ENCODE measurements around the gene PNLIP. TPM values are rescaled to one million over a fixed set of nuclear protein-coding genes. Genes with fewer than 3 reads are reported as not detected.

The PNLIP gene
- polyA plus RNA-seq, 1 of the 3 experiments (the other 2 are of a cell fraction) = not detected

DNA sequence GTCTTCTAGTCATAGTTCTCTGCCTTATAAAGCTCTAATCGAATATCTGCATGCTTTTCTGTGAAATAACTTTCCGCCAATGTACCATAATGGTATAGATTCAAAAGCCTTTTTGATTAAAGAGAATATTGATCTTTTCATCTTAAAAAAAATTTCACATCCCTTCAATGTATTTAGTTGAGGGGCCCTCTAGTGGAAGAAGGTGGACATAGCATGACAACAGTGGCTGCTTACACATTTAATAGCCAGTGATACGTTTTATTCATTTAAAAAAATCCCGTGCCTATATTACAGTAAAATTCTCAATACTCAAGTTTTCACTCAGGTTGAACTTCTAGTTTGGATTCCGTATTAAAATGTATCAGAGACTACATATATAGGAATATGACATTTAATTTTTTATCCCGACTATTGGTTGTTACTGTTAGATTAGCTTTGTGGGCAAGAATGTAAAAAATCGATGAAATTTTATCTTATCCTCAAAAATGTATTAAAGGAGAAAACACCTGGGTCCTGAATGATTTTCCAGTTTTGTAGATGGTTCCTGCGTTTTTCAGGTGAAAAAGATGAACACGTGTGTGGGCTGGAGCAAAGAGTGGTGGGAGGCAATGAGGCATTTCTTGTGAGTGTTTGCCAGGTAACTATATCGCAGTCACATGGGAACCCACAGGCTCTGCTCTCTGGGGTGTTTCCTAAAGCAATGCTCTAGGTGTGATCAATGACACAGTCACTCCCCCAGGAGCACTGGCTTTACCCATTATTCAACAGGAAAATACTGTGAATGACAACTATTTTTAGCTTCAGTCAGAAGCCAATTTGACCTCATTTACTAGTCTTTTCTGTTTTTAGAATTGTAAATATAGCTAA is 24.1 kb upstream of the PNLIP start:
- H4K20me1 ChIP-seq (ENCODE audit: insufficient read depth) = no peaks in the 10 kb centered on the region
- no peaks in the 10 kb centered on the region for H3K9me2 ChIP-seq
- H2AFZ ChIP-seq (ENCODE audit: low read depth) = no peak overlapping the region
- H3K27ac ChIP-seq (ENCODE audit: low read depth in 2 of 2, low read length in 1 of 2) = no peak overlapping the region
- ChIA-PET POLR2A (no interaction called here), CTCF (interaction anchor here (0.7 to 2.3 kb wide), 21 partner anchors 8 to 275 kb away, joined by 3 to 13 read pairs (median 4); partner anchors contain the start of gene PNLIP)
- H3K4me2 ChIP-seq = no peak overlapping the region
- TF ChIP-seq, protein P1, sequence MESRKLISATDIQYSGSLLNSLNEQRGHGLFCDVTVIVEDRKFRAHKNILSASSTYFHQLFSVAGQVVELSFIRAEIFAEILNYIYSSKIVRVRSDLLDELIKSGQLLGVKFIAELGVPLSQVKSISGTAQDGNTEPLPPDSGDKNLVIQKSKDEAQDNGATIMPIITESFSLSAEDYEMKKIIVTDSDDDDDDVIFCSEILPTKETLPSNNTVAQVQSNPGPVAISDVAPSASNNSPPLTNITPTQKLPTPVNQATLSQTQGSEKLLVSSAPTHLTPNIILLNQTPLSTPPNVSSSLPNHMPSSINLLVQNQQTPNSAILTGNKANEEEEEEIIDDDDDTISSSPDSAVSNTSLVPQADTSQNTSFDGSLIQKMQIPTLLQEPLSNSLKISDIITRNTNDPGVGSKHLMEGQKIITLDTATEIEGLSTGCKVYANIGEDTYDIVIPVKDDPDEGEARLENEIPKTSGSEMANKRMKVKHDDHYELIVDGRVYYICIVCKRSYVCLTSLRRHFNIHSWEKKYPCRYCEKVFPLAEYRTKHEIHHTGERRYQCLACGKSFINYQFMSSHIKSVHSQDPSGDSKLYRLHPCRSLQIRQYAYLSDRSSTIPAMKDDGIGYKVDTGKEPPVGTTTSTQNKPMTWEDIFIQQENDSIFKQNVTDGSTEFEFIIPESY (IDR thresholded peaks at IDR 0.05; ENCODE audit: borderline replicate concordance, low read depth) = no peak
- TF ChIP-seq RAD21 (IDR thresholded peaks at IDR 0.05; ENCODE audit: low read length) = peak; percentile 49; the same call in 1 of the 2 replicates
- TF ChIP-seq, protein P2, sequence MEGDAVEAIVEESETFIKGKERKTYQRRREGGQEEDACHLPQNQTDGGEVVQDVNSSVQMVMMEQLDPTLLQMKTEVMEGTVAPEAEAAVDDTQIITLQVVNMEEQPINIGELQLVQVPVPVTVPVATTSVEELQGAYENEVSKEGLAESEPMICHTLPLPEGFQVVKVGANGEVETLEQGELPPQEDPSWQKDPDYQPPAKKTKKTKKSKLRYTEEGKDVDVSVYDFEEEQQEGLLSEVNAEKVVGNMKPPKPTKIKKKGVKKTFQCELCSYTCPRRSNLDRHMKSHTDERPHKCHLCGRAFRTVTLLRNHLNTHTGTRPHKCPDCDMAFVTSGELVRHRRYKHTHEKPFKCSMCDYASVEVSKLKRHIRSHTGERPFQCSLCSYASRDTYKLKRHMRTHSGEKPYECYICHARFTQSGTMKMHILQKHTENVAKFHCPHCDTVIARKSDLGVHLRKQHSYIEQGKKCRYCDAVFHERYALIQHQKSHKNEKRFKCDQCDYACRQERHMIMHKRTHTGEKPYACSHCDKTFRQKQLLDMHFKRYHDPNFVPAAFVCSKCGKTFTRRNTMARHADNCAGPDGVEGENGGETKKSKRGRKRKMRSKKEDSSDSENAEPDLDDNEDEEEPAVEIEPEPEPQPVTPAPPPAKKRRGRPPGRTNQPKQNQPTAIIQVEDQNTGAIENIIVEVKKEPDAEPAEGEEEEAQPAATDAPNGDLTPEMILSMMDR (IDR thresholded peaks at IDR 0.05) = peak; percentile 95
- 24% methylated on average over 10 of the region's 10 CpGs for WGBS (ENCODE audit: low lambda C conversion rate)
- H3K79me2 ChIP-seq (ENCODE audit: insufficient read depth) = no peaks in the 10 kb centered on the region
- H3K9ac ChIP-seq = no peak overlapping the region
- no peaks in the 10 kb centered on the region for H3K9me3 ChIP-seq
- H3K4me3 ChIP-seq (ENCODE audit: low read depth in 2 of 2, low read length in 1 of 2) = no peak overlapping the region; a peak in 1 of 4 replicates
- no peaks in the 10 kb centered on the region for H3K27me3 ChIP-seq (ENCODE audit: insufficient read depth)
- peak; percentile 66 for DNase-seq
- no peaks in the 10 kb centered on the region for H3K4me1 ChIP-seq (ENCODE audit: control insufficient read depth in 1 of 2, insufficient read depth in 2 of 2, low read depth in 1 of 2, low read length in 1 of 2)
- H3K36me3 ChIP-seq (replicated peaks in 1 of 2; ENCODE audit: control insufficient read depth in 1 of 2, insufficient read depth in 2 of 2, low read length in 1 of 2) = no peaks in the 10 kb centered on the region
- no peaks in the 10 kb centered on the region for H3F3A ChIP-seq (replicated peaks; ENCODE audit: insufficient read depth)

DNA sequence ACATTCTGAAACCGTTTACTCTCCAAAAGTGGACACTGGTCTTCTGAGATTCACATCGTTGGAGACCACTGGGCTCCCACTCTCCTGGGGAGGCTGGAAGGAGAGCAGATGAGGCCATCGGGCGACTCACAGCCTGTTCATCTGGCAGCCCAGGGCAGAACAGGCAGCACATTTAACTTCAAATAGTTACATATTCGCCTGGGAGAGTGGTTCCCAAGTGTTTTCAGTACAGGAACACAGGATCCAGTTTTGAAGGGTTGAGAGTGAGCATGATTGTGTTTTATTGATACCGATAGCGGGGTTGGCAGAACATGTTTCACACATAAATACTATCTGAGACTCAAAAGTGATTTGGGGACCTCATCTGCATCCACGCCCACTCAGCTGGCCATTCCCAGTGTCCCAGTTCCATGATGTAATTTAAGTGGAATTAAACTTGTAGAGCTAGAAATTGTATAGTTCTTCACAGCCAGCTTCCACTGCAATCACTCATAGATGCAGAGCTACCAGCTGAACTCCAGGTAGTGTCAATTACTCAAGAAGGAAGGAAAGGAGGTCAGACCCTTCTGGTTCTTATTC is 22.8 kb upstream of the PNLIP start:
- Histone ChIP-seq H4K20me1 (ENCODE audit: insufficient read depth) (no peaks in the 10 kb centered on the region), H3K79me2 (ENCODE audit: insufficient read depth) (no peaks in the 10 kb centered on the region), H3K9me3 (no peaks in the 10 kb centered on the region), H3K4me3 (ENCODE audit: low read depth in 2 of 2, low read length in 1 of 2) (no peak overlapping the region), H2AFZ (ENCODE audit: low read depth) (no peak overlapping the region), H3F3A (replicated peaks; ENCODE audit: insufficient read depth) (no peaks in the 10 kb centered on the region), H3K4me1 (ENCODE audit: control insufficient read depth in 1 of 2, insufficient read depth in 2 of 2, low read depth in 1 of 2, low read length in 1 of 2) (no peaks in the 10 kb centered on the region), H3K27ac (ENCODE audit: low read depth in 2 of 2, low read length in 1 of 2) (no peak overlapping the region), H3K9me2 (no peaks in the 10 kb centered on the region), H3K27me3 (ENCODE audit: insufficient read depth) (no peaks in the 10 kb centered on the region), H3K36me3 (replicated peaks in 1 of 2; ENCODE audit: control insufficient read depth in 1 of 2, insufficient read depth in 2 of 2, low read length in 1 of 2) (no peaks in the 10 kb centered on the region), H3K4me2 (no peak overlapping the region), H3K9ac (no peak overlapping the region)
- CTCF ChIA-PET = interaction anchor here (0.8 to 2.3 kb wide), 8 partner anchors 9 to 159 kb away, joined by 3 to 13 read pairs (median 6); no protein-coding TSS in a partner anchor
- DNase-seq = no peak
- POLR2A ChIA-PET = no interaction called here
- WGBS (ENCODE audit: low lambda C conversion rate) = 43% methylated on average over 8 of the region's 8 CpGs
- TF ChIP-seq POLR2AphosphoS5 (IDR thresholded peaks at IDR 0.05; ENCODE audit: low read depth, low read length) = no peak
- TF ChIP-seq JUND (IDR thresholded peaks at IDR 0.05) = no peak
- no peak for TF ChIP-seq FOXJ3 (CRISPR knock-in tag; IDR thresholded peaks at IDR 0.05)
- no peak for TF ChIP-seq FOXM1 (IDR thresholded peaks at IDR 0.05; ENCODE audit: low read depth)
- no peak for TF ChIP-seq TEAD4 (IDR thresholded peaks at IDR 0.05; ENCODE audit: borderline replicate concordance, insufficient read depth)
- TF ChIP-seq SIN3A (IDR thresholded peaks at IDR 0.05; ENCODE audit: borderline replicate concordance, low read depth, low read length) = no peak
- TF ChIP-seq, protein P3, sequence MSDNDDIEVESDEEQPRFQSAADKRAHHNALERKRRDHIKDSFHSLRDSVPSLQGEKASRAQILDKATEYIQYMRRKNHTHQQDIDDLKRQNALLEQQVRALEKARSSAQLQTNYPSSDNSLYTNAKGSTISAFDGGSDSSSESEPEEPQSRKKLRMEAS (IDR thresholded peaks at IDR 0.05; ENCODE audit: low read depth) = no peak
- TF ChIP-seq TAF1 (IDR thresholded peaks at IDR 0.05; ENCODE audit: borderline replicate concordance, low read depth, low read length) = no peak
- no peak for TF ChIP-seq MXI1 (IDR thresholded peaks at IDR 0.05; ENCODE audit: low read depth, low read length)
- TF ChIP-seq RFX5 (IDR thresholded peaks at IDR 0.05; ENCODE audit: low read length) = no peak
- TF ChIP-seq GATA2 (CRISPR knock-in tag; IDR thresholded peaks at IDR 0.05) = no peak
- TF ChIP-seq, protein P4, sequence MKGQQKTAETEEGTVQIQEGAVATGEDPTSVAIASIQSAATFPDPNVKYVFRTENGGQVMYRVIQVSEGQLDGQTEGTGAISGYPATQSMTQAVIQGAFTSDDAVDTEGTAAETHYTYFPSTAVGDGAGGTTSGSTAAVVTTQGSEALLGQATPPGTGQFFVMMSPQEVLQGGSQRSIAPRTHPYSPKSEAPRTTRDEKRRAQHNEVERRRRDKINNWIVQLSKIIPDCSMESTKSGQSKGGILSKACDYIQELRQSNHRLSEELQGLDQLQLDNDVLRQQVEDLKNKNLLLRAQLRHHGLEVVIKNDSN (IDR thresholded peaks at IDR 0.05; ENCODE audit: borderline replicate concordance, low read depth) = no peak
- TF ChIP-seq, protein P1 (IDR thresholded peaks at IDR 0.05; ENCODE audit: borderline replicate concordance, low read depth) = no peak
- TF ChIP-seq RAD21 (IDR thresholded peaks at IDR 0.05; ENCODE audit: low read length) = no peak
- no peak for TF ChIP-seq FOSL2 (IDR thresholded peaks at IDR 0.05; ENCODE audit: borderline replicate concordance, low read depth)
- TF ChIP-seq RCOR1 (IDR thresholded peaks at IDR 0.05; ENCODE audit: low read length) = no peak
